HG02678 (cell line): ENCODE results near the gene NPFFR2.
"Not testable (repeated sequence)": the region's sequence is repeated elsewhere in the genome, so short reads cannot be mapped to it uniquely, and the experiment has no call there.

ENCODE experiments used
- ATAC-seq: cut with Tn5 transposase; IDR thresholded peaks from one replicate; pipeline ENCODE4 v1.9.1; 2021; ENCODE audit warnings: mild to moderate bottlenecking, moderate library complexity; ENCODE audit not compliant: unreplicated experiment

The NPFFR2 gene

DNA sequence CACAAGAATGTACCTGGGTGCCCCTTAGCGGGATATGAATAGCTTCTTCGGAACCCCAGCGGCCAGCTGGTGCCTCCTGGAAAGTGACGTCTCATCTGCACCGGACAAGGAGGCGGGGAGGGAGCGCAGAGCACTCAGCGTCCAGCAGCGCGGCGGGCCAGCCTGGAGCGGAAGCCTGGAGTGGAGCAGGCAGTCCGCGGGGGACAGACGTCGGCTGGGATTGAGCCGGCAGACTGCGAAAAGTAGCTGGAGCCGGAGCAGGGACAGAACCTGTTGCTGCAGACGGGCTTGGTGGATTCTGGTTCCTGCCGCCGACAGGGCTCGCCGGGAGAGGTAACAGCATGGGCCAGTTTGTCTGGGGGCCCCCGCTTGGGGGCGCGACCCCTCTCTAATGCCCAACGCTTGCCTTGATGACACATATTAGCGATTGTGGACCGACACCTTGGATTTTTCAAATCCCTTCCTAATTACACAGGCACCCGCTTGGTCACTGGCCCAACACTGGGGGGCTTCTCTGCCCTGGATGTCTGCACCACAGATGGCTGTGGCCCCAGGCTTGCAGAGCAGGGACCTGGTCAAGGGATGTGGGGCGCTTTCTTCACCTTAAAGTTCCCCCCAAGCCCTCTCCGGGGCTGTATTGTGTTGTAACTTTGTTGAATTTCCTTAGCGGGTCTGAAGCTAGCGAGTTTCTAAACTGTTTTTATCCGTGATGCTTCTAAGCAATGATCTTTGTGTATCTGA is at the start of gene NPFFR2:
Gene NPFFR2 (plus strand): TSS at position 133 of the 741 bp plus-strand sequence. CDS start 96,592 bp downstream, outside the sequence.
- no peak for ATAC-seq

DNA sequence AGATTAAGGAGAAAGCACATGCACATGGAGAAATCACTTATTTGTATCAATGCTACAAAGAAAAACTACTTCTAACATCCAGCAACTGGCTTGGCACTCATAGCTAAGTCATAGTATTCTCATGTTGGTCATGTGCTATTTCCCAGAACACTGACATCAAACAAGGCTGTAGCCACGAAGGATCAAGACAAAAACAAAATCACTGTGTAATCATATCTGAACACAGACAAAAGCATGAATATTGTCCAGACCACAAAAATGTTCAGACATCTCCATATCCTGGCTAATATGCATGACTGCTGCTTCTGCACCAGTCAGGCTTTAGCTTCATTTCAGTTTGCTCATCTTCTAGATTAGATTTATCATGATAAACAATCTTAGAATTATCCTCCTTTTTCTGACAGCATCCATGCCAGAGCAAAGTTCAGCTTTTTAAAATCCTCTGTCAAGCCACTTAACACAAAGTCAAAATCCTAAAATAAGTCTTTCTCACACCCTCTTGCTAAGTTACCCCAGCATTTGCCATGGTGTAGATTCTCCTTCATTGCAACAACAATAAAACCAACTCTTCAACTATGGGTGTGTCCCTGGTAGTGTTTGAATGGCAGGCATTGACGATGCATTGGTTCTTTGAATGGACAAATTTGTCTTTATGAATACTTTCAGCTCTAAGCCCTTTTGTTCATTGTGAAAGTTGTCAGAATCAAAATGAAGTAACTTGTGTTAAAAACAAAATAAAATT is 39.1 kb upstream of the NPFFR2 start:
- ATAC-seq = no peak

- no peak for ATAC-seq
Observed at GRCh38 chr4:71994559-71994958, 37.2 kb upstream of the NPFFR2 start.

GRCh38 chr4:71995297-71995696 is 36.5 kb upstream of the NPFFR2 start:
- ATAC-seq = no peak

GRCh38 chr4:72006586-72006985 is 25.2 kb upstream of the NPFFR2 start:
- no peak for ATAC-seq

DNA sequence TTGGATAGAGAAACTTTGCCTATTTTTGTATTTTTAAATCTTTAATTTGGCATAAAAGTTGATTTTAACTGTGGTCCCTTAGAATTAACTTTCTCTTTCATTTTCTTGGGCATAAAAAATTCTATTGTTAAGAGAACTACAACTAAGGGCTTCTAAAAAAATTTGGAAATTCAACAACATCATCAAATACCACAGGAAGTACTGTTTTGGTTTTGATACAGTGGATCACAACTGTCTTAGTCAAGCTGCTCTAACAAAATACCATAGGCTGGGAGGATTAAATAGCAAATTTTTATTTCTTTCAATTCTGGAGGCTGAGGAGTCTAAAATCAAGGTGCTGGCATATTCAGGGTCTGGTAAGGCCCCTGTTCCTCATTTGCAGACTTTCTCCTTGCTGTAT is 19.9 kb upstream of the NPFFR2 start:
- ATAC-seq = no peak

DNA sequence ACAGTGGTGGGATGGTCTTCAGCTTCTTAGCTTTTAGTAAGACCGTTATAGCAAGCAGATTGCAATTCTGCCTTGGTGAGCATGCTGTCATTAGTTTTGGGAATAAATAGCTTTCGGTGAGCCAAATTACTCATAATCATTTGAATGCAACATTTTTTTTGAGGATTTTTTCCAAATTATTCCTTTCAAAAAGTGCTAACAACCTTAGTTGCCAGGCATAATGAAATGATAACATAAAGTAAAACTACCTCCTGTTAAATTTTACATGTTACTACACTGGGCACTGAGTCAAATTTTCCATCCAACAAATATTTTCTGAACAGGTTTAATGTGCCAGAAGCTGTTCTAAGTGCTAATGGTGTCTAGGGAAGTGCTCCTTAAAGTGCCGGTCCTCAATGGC is 15.8 kb upstream of the NPFFR2 start:
- no peak for ATAC-seq

GRCh38 chr4:72019688-72020087 is 12.1 kb upstream of the NPFFR2 start:
- no peak for ATAC-seq

GRCh38 chr4:72022553-72022952 is 9.2 kb upstream of the NPFFR2 start:
- ATAC-seq = no peak

- ATAC-seq = no peak
Observed at GRCh38 chr4:72055566-72055965, 23.8 kb downstream of the NPFFR2 start.

- no peak for ATAC-seq
Observed at GRCh38 chr4:72063726-72064125, 31.9 kb downstream of the NPFFR2 start.

DNA sequence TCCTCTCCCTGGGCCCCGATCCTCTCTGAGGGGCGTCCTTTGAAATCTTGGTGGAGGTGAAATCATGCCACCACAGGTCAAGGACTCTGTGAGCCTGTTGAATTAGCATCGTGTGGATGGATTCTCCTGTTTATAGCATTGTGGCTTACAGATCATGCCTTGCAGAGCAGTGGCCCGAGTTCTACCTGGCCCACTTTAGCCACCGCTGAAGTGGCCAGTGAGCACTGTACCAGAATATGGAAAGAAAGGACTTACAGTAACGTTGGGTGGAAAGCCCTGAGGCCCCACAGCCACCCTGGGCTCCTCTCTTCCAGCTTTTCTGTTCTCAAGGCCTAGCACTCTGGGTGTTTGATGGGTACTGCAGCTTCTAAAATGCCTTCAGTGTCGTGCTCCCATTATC is 35.3 kb downstream of the NPFFR2 start:
- no peak for ATAC-seq

GRCh38 chr4:72073816-72074215 is 42.0 kb downstream of the NPFFR2 start:
- ATAC-seq = no peak

DNA sequence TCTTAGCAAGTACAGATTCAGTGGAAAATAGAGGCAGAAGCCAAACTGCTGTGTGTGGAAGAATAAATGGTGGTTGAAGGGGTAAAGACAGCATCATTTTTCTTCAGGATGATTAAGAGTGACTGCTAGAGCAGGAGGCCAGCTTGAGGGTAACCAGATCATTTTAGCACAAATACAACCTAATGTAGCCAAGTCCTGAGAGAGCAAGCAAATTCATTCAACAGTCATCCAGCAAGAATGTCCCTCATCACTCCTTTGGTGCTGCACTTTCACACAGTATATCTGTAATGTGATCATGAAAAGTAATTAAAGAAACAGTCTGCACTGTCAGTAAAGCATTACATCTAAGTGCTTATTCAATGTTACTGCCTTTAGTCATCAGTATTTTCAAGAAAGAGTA is 44.8 kb downstream of the NPFFR2 start:
- ATAC-seq = no peak

- ATAC-seq = no peak
Observed at GRCh38 chr4:72077346-72077745, 45.5 kb downstream of the NPFFR2 start.

- ATAC-seq = peak; percentile 81
Observed at GRCh38 chr4:72084587-72085011, 52.8 kb downstream of the NPFFR2 start.

GRCh38 chr4:72090606-72091005 is 58.8 kb downstream of the NPFFR2 start:
- not testable (repeated sequence) for ATAC-seq

DNA sequence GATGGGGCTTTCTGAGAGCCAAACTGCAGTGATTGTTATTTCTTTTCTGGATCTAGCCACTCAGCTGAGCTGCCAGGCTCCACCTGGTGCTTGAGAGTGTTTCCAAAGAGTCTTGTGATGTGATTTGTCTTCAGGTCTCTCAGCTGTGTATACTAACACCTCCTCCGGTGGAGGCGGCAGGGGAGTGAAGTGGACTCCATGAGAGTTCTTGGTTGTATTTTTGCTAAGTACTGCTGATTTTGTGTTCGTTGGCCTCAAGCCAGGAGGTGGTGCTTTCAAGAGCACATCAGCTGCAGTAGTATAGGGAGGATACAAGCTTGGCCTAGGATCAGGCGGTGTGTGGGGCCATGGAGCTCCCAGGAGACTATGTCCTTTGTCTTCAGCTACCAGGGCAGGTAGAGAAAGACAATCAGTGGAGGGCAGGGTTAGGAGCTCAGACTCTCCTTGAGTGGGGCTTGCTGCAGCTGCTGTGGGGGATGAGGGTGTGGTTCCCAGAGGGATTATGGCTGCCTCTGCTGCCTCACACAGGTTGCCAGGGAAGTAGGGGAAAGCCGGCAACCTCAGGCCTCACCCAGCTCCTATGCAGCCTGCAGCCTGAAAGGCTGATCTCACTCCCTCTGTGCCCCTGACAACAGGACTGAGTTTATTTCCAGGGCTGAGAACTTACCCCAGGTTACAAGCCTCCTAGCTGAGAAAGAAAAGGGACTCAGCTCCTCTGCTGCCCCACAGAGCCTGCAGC is 62.4 kb downstream of the NPFFR2 start:
- no peak for ATAC-seq

DNA sequence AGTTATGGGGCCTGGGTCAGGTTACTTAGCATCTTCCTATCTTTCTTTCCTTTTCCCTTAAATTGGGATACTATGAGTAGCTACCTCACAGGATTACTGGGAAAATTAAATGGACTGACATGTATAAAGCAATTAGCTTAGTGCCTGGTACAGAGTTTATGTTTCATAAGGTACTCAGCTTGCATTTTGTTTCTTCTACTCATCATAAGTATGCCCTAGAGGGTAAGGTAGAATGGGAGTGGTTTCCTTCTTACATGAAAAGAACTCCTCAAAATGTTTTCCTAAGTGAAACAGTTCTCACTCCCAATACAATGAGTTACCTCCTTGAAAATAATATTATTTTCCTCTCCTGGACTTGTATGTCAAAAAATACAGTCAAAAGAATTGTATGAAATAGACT is 75.7 kb downstream of the NPFFR2 start:
- ATAC-seq = no peak

DNA sequence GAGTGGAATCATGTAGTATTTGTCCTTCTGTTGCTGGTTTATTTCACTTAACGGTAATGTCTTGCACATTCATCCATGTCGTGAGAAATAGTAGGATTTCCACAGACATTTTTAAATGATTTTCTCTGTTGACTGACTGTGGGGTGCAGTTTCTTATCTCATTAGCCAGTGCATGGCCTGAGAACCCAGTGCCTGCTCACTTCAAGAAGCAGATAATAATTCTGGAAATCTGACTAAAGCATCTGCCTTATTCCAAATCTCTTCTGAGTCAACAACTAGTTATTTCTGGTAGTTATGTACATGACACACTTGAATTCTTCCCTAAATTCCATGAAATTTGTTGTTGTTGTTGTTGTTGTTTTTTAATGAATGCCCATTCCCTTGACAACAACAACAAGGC is 77.6 kb downstream of the NPFFR2 start:
- no peak for ATAC-seq

GRCh38 chr4:72109959-72110497 is 78.2 kb downstream of the NPFFR2 start:
- ATAC-seq = no peak
